Liver (tissue), 9 donors: ENCODE measurements around the gene SLC38A3. TPM values are rescaled to one million over a fixed set of nuclear protein-coding genes. Genes with fewer than 3 reads are reported as not detected.
A peak's percentile ranks its signal among the peaks of the same experiment; 100 is the strongest.

ENCODE experiments used
- DNase-seq: peaks from one replicate; pipeline ENCODE4 v3.0.0-alpha.2; 2017; ENCODE audit warnings: low spot score
- H3K27ac ChIP-seq, 2 donors: one replicate each; pipeline ENCODE4 v1.7.0; 2013; ENCODE audit warnings: inconsistent platforms in 2 of 2, low read length in 2 of 2, control low read depth in 1 of 2, low read depth in 1 of 2, mild to moderate bottlenecking in 1 of 2
- H3K27me3 ChIP-seq, 4 donors: one replicate each; pipeline versions ENCODE4 v1.6.1 to v1.7.0; 2013; ENCODE audit warnings: low read length in 3 of 4, inconsistent platforms in 1 of 4, mild to moderate bottlenecking in 1 of 4, moderate library complexity in 1 of 4; ENCODE audit not compliant: control insufficient read depth in 4 of 4, insufficient read depth in 4 of 4
- H3K36me3 ChIP-seq, 4 donors: one replicate each; pipeline versions ENCODE4 v1.6.1 to v1.7.0; 2013; ENCODE audit warnings: low read length in 3 of 4, mild to moderate bottlenecking in 3 of 4, low read depth in 1 of 4, moderate library complexity in 1 of 4; ENCODE audit not compliant: control insufficient read depth in 4 of 4, insufficient read depth in 3 of 4
- H3K4me1 ChIP-seq, 4 donors: one replicate each; pipeline versions ENCODE4 v1.6.1 to v1.7.0; 2013; ENCODE audit warnings: low read length in 3 of 4, mild to moderate bottlenecking in 3 of 4, moderate library complexity in 1 of 4; ENCODE audit not compliant: control insufficient read depth in 4 of 4, insufficient read depth in 4 of 4
- H3K4me3 ChIP-seq, 3 donors: one replicate each; pipeline versions ENCODE4 v1.6.1 to v1.7.0; 2013; ENCODE audit warnings: low read length in 3 of 3, control low read depth in 1 of 3, low read depth in 1 of 3, mild to moderate bottlenecking in 1 of 3
- H3K9ac ChIP-seq, 2 donors: one replicate each; pipeline ENCODE4 v1.7.0; 2013; ENCODE audit warnings: low read length in 2 of 2, mild to moderate bottlenecking in 2 of 2, moderate library complexity in 2 of 2, control low read depth in 1 of 2, low read depth in 1 of 2
- H3K9me3 ChIP-seq, 4 donors: one replicate each; pipeline versions ENCODE4 v1.6.1 to v1.7.0; 2013; ENCODE audit warnings: low read length in 3 of 4; ENCODE audit not compliant: control insufficient read depth in 4 of 4
- FOXA1 ChIP-seq: IDR thresholded peaks from 2 replicates; pipeline ENCODE4 v1.6.1; 2016; ENCODE audit warnings: antibody characterized with exemption
- FOXA2 ChIP-seq: IDR thresholded peaks from 2 replicates; pipeline ENCODE4 v1.6.1; 2016; ENCODE audit warnings: antibody characterized with exemption
- JUND ChIP-seq, 2 donors: IDR thresholded peaks; 2 replicates each; pipeline ENCODE4 v1.6.1; 2016; ENCODE audit warnings: antibody characterized with exemption in 2 of 2
- NR2F2 ChIP-seq: IDR thresholded peaks from 2 replicates; pipeline ENCODE4 v1.6.1; 2016; ENCODE audit warnings: antibody characterized with exemption
- RAD21 ChIP-seq, 2 donors: IDR thresholded peaks; 2 replicates each; pipeline ENCODE4 v1.6.1; 2016; ENCODE audit warnings: antibody characterized with exemption in 2 of 2, mild to moderate bottlenecking in 2 of 2
- RXRA ChIP-seq, 2 donors: IDR thresholded peaks; 2 replicates each; pipeline ENCODE4 v1.6.1; 2017 to 2018; ENCODE audit warnings: antibody characterized with exemption in 2 of 2, mild to moderate bottlenecking in 1 of 2
- YY1 ChIP-seq: IDR thresholded peaks from 2 replicates; pipeline ENCODE4 v1.6.1; 2016; ENCODE audit warnings: antibody characterized with exemption, mild to moderate bottlenecking
- WGBS: extraction: QIAGEN DNeasy Blood & Tissue Kit; methylation state at CpG from one replicate; pipeline ENCODE4 v1.1.7; 2013; 5-methylcytosine and 5-hydroxymethylcytosine counted together
- polyA plus RNA-seq, 2 donors: library from polyadenylated mRNA; stranded (reverse) in 1 of 2; unstranded in 1 of 2; fragments of 200-250 nt in 1 of 2; fragments of >200 nt in 1 of 2; fragmentation: Nextera tagmentation in 1 of 2; extraction: Ambion mirVana in 1 of 2; gene quantifications; one replicate each; pipeline versions ENCODE4 v1.2.1 to v1.2.3, GENCODE V29; 2013 to 2015
- total RNA-seq, 2 donors: library from RNA; depleted of rRNA; stranded (reverse); fragments of >200 nt; gene quantifications; one replicate each; pipeline ENCODE4 v1.2.3, GENCODE V29; 2014
- TF ChIP-seq, protein P1 (sequence below): IDR thresholded peaks from 2 replicates; pipeline ENCODE4 v1.6.1; 2016; ENCODE audit warnings: antibody characterized with exemption
- TF ChIP-seq, protein P2 (sequence below): IDR thresholded peaks from 2 replicates; pipeline ENCODE4 v1.6.1; 2016; ENCODE audit warnings: antibody characterized with exemption
- TF ChIP-seq, protein P3 (sequence below): IDR thresholded peaks from 2 replicates; pipeline ENCODE4 v1.6.1; 2016; ENCODE audit warnings: antibody characterized with exemption, mild to moderate bottlenecking
- TF ChIP-seq, protein P4 (sequence below): fragments of 150-350 bp; IDR thresholded peaks from 2 replicates; pipeline ENCODE4 v1.5.1; 2017; ENCODE audit warnings: improper control_type of control experiment, low read depth, low read length; ENCODE audit not compliant: missing input control
- donor health status: healthy.
- donor health status: healthy.
- donor health status: healthy.
- donor health status: healthy.
- donor health status: healthy.

The SLC38A3 gene
- total and polyA plus RNA-seq, 4 donors, result 98.1 to 180 (median 140) TPM

DNA sequence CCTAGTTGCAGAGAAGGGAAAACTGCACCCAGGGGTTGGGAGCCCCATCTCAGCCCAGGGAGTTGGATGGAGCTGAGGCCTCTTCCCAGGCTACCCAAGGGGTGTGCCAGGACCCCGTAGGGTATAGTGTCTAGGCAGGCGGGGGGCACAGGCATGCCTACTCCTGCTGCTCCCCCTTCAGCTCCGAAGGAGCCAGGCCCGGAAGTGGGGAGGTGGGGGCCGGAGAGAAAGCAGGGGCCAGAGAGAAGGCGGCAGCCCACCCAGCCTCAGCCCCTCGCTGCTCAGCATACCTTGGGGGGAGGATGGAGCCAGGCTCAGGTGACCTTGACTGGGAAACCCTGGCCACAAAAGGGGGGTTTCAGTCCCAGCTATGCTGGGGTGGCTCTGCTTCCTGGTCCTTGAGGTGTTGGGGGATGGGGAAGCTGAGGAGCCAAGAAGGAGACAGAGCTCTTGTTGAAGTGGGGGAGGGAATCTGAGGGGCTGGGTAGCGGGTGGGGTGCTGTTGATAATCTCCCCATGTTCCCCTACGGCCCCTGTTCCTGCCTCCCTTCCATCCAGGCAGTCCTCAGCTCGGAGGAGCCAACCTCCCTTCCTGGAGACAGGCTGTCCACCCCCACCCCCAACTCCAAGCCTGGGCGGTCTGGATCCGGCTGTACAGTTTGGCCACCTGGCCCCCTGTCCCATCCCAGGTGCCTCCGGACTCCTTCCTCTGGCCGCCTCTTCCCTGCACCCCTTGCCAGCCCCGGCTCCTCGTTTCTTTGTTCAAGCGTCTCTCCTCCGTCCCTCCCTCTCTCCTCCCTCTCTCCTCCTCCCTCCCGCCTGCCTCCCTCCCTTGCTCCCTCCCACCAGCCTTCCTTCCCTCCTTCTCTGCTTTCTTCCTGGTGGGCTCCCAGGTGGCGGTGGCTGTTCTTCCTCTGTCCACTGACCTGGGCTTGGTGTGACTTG lies 48.2 kb upstream of the SLC38A3 start:
- TF ChIP-seq, protein P1, sequence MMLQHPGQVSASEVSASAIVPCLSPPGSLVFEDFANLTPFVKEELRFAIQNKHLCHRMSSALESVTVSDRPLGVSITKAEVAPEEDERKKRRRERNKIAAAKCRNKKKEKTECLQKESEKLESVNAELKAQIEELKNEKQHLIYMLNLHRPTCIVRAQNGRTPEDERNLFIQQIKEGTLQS, result no peak
- TF ChIP-seq NR2F2, result no peak
- Histone ChIP-seq H3K27me3 (no peaks in the 10 kb centered on the region), H3K4me3 (no peak overlapping the region), H3K9me3 (no peaks in the 10 kb centered on the region), H3K4me1 (peaks cover 3 to 17% (median 9%) of the 10 kb centered on the region in 4 donors), H3K36me3 (no peaks in the 10 kb centered on the region), H3K9ac (no peak overlapping the region), H3K27ac (peak overlapping the region; percentile 16 to 46)
- DNase-seq, result no peak
- 65% methylated on average over 20 of the region's 20 CpGs for WGBS

DNA sequence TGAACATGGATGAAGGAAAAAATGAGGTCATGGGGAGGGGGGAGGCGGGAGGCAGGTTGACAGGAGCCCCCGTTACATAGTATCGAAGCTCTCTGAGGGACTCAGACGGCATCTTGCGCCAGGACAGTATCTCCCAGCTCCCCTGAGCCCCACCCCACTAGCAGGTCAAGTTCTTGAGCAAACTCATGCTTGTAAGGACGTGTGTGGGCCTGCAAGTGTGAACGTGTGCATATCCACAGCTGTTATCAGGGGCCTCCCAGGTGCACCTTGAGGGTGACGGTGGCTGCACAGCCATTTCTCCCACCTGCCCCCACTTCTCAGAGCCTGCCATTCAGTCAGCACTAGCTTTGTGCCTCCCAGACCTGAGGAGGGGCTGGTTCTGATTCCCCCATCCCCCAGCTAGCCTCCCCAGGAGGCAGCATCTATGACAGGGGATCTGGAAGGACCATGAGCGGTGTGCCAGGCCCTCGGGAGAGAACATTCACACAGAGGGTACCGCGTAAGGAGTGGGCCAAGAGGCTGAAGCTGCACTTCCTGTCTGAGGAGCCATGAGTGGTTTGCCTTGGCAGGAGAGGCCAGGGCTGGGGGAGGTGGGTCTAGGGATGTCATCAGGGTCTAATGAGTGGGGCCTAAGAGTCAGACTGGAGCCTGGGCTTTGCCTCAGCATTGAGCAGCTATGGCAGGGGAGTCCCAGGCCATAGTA lies 47.1 kb upstream of the SLC38A3 start:
- Histone ChIP-seq H3K4me3 (no peak overlapping the region), H3K36me3 (no peaks in the 10 kb centered on the region), H3K9me3 (no peaks in the 10 kb centered on the region), H3K27ac (no peak overlapping the region), H3K4me1 (peaks cover 3 to 19% (median 13%) of the 10 kb centered on the region in 4 donors), H3K27me3 (no peaks in the 10 kb centered on the region), H3K9ac (no peak overlapping the region)
- DNase-seq, result no peak
- no peak for TF ChIP-seq JUND (IDR thresholded peaks at IDR 0.05)
- no peak for TF ChIP-seq FOXA2
- TF ChIP-seq, protein P2, sequence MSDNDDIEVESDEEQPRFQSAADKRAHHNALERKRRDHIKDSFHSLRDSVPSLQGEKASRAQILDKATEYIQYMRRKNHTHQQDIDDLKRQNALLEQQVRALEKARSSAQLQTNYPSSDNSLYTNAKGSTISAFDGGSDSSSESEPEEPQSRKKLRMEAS, result no peak
- TF ChIP-seq, protein P3, sequence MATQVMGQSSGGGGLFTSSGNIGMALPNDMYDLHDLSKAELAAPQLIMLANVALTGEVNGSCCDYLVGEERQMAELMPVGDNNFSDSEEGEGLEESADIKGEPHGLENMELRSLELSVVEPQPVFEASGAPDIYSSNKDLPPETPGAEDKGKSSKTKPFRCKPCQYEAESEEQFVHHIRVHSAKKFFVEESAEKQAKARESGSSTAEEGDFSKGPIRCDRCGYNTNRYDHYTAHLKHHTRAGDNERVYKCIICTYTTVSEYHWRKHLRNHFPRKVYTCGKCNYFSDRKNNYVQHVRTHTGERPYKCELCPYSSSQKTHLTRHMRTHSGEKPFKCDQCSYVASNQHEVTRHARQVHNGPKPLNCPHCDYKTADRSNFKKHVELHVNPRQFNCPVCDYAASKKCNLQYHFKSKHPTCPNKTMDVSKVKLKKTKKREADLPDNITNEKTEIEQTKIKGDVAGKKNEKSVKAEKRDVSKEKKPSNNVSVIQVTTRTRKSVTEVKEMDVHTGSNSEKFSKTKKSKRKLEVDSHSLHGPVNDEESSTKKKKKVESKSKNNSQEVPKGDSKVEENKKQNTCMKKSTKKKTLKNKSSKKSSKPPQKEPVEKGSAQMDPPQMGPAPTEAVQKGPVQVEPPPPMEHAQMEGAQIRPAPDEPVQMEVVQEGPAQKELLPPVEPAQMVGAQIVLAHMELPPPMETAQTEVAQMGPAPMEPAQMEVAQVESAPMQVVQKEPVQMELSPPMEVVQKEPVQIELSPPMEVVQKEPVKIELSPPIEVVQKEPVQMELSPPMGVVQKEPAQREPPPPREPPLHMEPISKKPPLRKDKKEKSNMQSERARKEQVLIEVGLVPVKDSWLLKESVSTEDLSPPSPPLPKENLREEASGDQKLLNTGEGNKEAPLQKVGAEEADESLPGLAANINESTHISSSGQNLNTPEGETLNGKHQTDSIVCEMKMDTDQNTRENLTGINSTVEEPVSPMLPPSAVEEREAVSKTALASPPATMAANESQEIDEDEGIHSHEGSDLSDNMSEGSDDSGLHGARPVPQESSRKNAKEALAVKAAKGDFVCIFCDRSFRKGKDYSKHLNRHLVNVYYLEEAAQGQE, result no peak
- TF ChIP-seq RAD21 (IDR thresholded peaks at IDR 0.05), result no peak
- TF ChIP-seq, protein P4, sequence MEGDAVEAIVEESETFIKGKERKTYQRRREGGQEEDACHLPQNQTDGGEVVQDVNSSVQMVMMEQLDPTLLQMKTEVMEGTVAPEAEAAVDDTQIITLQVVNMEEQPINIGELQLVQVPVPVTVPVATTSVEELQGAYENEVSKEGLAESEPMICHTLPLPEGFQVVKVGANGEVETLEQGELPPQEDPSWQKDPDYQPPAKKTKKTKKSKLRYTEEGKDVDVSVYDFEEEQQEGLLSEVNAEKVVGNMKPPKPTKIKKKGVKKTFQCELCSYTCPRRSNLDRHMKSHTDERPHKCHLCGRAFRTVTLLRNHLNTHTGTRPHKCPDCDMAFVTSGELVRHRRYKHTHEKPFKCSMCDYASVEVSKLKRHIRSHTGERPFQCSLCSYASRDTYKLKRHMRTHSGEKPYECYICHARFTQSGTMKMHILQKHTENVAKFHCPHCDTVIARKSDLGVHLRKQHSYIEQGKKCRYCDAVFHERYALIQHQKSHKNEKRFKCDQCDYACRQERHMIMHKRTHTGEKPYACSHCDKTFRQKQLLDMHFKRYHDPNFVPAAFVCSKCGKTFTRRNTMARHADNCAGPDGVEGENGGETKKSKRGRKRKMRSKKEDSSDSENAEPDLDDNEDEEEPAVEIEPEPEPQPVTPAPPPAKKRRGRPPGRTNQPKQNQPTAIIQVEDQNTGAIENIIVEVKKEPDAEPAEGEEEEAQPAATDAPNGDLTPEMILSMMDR, result no peak
- no peak for TF ChIP-seq FOXA1
- TF ChIP-seq RXRA (IDR thresholded peaks at IDR 0.05), result no peak
- TF ChIP-seq YY1, result no peak
- TF ChIP-seq NR2F2, result no peak
- WGBS, result 83% methylated on average over 12 of the region's 12 CpGs
